Upper lobe of left lung (tissue), 6 donors: Measurements from ENCODE around the gene SCAMP3. TPM values are rescaled to one million over a fixed set of nuclear protein-coding genes. Genes with fewer than 3 reads are reported as not detected.

Experiments
- ATAC-seq, 2 donors: fragments of 200-7000 bp; cut with Tn5 transposase; one replicate each; pipeline ENCODE4 v1.9.1; 2022; ENCODE audit warnings: mild to moderate bottlenecking in 2 of 2, moderate library complexity in 2 of 2; ENCODE audit not compliant: low FRiP score in 2 of 2
- DNase-seq, 2 donors: peaks; one replicate each; pipeline ENCODE4 v3.0.0-alpha.2; 2019 to 2020
- H3K27ac ChIP-seq, 4 donors: fragments of 200-600 bp; sonication (generic); one replicate each; pipeline ENCODE4 v1.5.1; 2016 to 2019
- H3K27me3 ChIP-seq, 4 donors: fragments of 200-600 bp; sonication (generic); one replicate each; pipeline ENCODE4 v1.5.1; 2017 to 2019
- H3K36me3 ChIP-seq, 4 donors: fragments of 200-600 bp; sonication (generic); one replicate each; pipeline ENCODE4 v1.5.1; 2016 to 2019
- H3K4me1 ChIP-seq, 4 donors: fragments of 200-600 bp; sonication (generic); one replicate each; pipeline ENCODE4 v1.5.1; 2018 to 2019
- H3K4me3 ChIP-seq, 4 donors: fragments of 200-600 bp; sonication (generic); one replicate each; pipeline ENCODE4 v1.5.1; 2017 to 2019; ENCODE audit warnings: mild to moderate bottlenecking in 2 of 4, moderate library complexity in 1 of 4
- H3K9me3 ChIP-seq, 4 donors: fragments of 200-600 bp; sonication (generic); one replicate each; pipeline ENCODE4 v1.5.1; 2018 to 2019
- EP300 ChIP-seq, 4 donors: sonication (generic); formaldehyde crosslinking; IDR thresholded peaks; one replicate each; pipeline ENCODE4 v1.5.1; 2017; ENCODE audit warnings: antibody characterized with exemption in 4 of 4, control low read depth in 2 of 4
- POLR2A ChIP-seq, 4 donors: fragments of 450-650 bp; IDR thresholded peaks; one replicate each; pipeline ENCODE4 v1.5.1; 2016 to 2017; ENCODE audit warnings: antibody characterized with exemption in 4 of 4, mild to moderate bottlenecking in 2 of 4
- POLR2AphosphoS5 ChIP-seq, 2 donors: sonication (generic); formaldehyde crosslinking; IDR thresholded peaks; one replicate each; pipeline ENCODE4 v1.5.1; 2017; ENCODE audit warnings: antibody characterized with exemption in 2 of 2
- WGBS, 2 donors: methylation state at CpG; one replicate each; pipeline ENCODE4 v1.1.5; 2017 to 2018; 5-methylcytosine and 5-hydroxymethylcytosine counted together
- total RNA-seq, 6 donors: library from RNA; depleted of rRNA in 4 of 6; stranded (reverse); fragments of >200 nt in 4 of 6; gene quantifications; one replicate each; pipeline versions ENCODE4 v1.1.0 to v1.2.1, GENCODE V29; 2016 to 2021
- TF ChIP-seq, protein P1 (sequence below), 6 experiments: fragments of 450-650 bp in 4 of 6; fragments of 200-600 bp in 2 of 6; sonication (generic) in 2 of 6; IDR thresholded peaks; one replicate each; pipeline ENCODE4 v1.5.1; 2016 to 2019; ENCODE audit warnings: antibody characterized with exemption in 6 of 6
- donor health status: DM: no; HTN: no; CAD: no; lungs with moderate emphysema.
- donor health status: DM: no; HTN: yes; CAD: no; lungs with severe emphysema.

The SCAMP3 gene
- total RNA-seq, 6 donors from 2014 or later, result 61.5 to 96.1 (median 70.4) TPM

DNA sequence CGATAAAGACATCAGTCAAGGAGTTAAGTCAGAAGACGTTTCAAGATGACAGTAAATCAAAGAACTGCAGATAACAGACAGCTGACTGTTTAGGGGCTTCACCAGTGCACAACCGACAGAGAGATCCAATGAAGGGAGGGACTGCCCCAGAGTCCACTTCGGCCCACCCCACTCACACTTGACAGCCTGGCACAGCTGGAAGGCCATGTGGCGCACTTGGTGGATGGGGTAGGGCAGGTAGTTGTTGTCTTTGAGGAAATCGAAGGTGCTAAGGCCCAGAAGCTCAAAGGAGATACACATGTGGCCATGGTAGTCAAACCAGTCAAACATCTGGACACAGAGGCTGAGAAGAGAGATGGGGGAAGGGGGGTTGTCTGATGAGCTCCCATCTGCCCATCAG, 4.4 kb upstream of the SCAMP3 start:
- H3K27me3 ChIP-seq, result no peaks in the 10 kb centered on the region
- no peak for TF ChIP-seq POLR2A (IDR thresholded peaks at IDR 0.05)
- TF ChIP-seq EP300 (IDR thresholded peaks at IDR 0.05), result no peak
- TF ChIP-seq, protein P1, sequence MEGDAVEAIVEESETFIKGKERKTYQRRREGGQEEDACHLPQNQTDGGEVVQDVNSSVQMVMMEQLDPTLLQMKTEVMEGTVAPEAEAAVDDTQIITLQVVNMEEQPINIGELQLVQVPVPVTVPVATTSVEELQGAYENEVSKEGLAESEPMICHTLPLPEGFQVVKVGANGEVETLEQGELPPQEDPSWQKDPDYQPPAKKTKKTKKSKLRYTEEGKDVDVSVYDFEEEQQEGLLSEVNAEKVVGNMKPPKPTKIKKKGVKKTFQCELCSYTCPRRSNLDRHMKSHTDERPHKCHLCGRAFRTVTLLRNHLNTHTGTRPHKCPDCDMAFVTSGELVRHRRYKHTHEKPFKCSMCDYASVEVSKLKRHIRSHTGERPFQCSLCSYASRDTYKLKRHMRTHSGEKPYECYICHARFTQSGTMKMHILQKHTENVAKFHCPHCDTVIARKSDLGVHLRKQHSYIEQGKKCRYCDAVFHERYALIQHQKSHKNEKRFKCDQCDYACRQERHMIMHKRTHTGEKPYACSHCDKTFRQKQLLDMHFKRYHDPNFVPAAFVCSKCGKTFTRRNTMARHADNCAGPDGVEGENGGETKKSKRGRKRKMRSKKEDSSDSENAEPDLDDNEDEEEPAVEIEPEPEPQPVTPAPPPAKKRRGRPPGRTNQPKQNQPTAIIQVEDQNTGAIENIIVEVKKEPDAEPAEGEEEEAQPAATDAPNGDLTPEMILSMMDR (IDR thresholded peaks at IDR 0.05), result no peak
- no peak for TF ChIP-seq POLR2AphosphoS5 (IDR thresholded peaks at IDR 0.05)
- H3K4me1 ChIP-seq, result peaks cover 9 to 17% (median 12%) of the 10 kb centered on the region in 4 donors
- H3K4me3 ChIP-seq, result no peak overlapping the region
- peaks cover 43 to 83% (median 76%) of the 10 kb centered on the region in 4 donors for H3K36me3 ChIP-seq
- no peaks in the 10 kb centered on the region for H3K9me3 ChIP-seq
- no peak for DNase-seq
- 86 to 90% methylated on average over 6 of the region's 6 CpGs for WGBS, 2 donors
- no peak for ATAC-seq
- H3K27ac ChIP-seq, result no peak overlapping the region

DNA sequence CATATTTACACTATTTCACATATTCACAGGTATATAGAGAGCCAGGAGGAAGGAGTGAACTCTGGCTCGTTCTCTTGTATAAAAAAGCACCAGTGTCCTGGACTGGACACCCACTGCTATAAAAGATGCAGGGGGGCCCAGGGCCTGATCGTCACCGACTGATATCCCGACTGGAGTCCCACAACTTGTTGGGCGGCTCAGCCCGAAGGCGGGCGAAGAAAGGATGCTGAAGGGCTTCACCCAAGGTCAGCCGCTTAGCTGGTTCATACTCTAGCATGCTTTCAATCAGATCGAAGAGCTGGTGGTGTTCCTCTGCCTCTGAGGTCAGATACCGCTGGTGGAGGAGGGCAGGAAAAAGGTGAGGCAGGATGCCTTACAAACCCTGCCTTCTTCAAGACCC, 907 bp upstream of the SCAMP3 start:
- 86 to 89% methylated on average over 11 of the region's 11 CpGs for WGBS, 2 donors
- ATAC-seq (no peak), DNase-seq (no peak)
- Histone ChIP-seq H3K4me3 (no peak overlapping the region), H3K9me3 (no peaks in the 10 kb centered on the region), H3K36me3 (peaks cover 21 to 74% (median 58%) of the 10 kb centered on the region in 4 donors), H3K27me3 (no peaks in the 10 kb centered on the region), H3K4me1 (peaks cover 15 to 27% (median 19%) of the 10 kb centered on the region in 4 donors), H3K27ac (peak overlapping the region in 2 of 4 donors; percentile 76 to 87)
- no peak for TF ChIP-seq POLR2A (IDR thresholded peaks at IDR 0.05)
- no peak for TF ChIP-seq POLR2AphosphoS5 (IDR thresholded peaks at IDR 0.05)
- no peak for TF ChIP-seq EP300 (IDR thresholded peaks at IDR 0.05)
- TF ChIP-seq, protein P1 (IDR thresholded peaks at IDR 0.05), result no peak

DNA sequence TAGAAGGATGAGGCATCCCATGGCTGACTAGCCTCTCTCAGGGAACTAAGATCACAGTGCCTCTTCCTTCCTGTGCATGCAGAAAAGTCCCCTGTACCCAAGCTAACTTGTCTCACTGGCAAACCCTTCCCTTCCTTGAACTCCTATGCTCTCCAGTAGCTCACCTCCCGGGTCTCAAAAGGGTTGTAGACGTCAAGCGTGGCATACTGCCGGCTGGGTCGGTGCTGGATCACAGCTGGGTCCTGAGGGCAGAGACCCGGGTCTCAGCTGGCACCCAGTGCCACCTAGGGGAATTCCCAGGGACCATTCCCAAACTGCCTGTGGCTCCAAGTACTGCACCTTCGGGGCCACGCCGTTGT, 688 bp downstream of the SCAMP3 start:
- WGBS, 2 donors, result 0% methylated on average over 1 to 9 of the region's 9 CpGs
- Histone ChIP-seq H3K4me3 (peak overlapping the region; percentile 70 to 97 (median 84)), H3K36me3 (peaks cover 7 to 72% (median 44%) of the 10 kb centered on the region in 4 donors), H3K27me3 (no peaks in the 10 kb centered on the region), H3K4me1 (peaks cover 15 to 29% (median 19%) of the 10 kb centered on the region in 4 donors), H3K9me3 (no peaks in the 10 kb centered on the region), H3K27ac (peak overlapping the region; percentile 74 to 90 (median 82))
- ATAC-seq, result no peak
- TF ChIP-seq, protein P1 (IDR thresholded peaks at IDR 0.05), result peak in 1 of 6 experiments; percentile 9
- no peak for TF ChIP-seq POLR2A (IDR thresholded peaks at IDR 0.05)
- DNase-seq, result no peak

DNA sequence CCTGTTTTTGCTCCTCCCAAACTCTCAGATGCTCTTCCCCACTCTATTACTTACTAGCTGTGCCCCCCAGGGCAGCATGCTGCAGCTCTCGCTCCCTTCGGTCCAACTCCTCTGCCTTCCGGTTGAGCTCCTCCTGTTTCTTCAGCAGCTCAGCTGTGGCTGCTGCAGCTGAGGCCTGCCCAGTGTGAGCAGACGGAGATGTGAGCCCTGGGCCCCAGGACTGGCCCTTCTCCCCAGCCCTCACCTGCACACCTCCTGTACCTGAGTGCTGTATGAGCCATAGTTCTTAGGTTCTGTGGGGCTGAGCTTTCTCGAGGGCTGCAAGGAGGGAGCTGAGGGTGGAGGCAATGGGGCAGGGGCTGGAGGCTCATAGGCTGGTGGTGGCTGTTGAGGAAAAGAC, 1.9 kb downstream of the SCAMP3 start:
- no peaks in the 10 kb centered on the region for H3K9me3 ChIP-seq
- ATAC-seq (no peak), DNase-seq (no peak)
- H3K27me3 ChIP-seq, result no peaks in the 10 kb centered on the region
- no peak overlapping the region for H3K27ac ChIP-seq
- TF ChIP-seq POLR2AphosphoS5 (IDR thresholded peaks at IDR 0.05), result no peak
- TF ChIP-seq, protein P1 (IDR thresholded peaks at IDR 0.05), result no peak
- TF ChIP-seq EP300 (IDR thresholded peaks at IDR 0.05), result no peak
- TF ChIP-seq POLR2A (IDR thresholded peaks at IDR 0.05), result no peak
- 94 to 97% methylated on average over 4 to 5 of the region's 5 CpGs for WGBS, 2 donors
- peaks cover 24 to 36% (median 28%) of the 10 kb centered on the region in 4 donors for H3K4me1 ChIP-seq
- peaks cover 4 to 60% (median 33%) of the 10 kb centered on the region in 4 donors for H3K36me3 ChIP-seq
- H3K4me3 ChIP-seq, result no peak overlapping the region
